IMR-90 (cell line): ENCODE results near the gene SLC2A13. TPM values are rescaled to one million over a fixed set of nuclear protein-coding genes. Genes with fewer than 3 reads are reported as not detected.

ENCODE experiments used
- ATAC-seq: fragments of 200-7000 bp; cut with Tn5 transposase; 2 replicates; pipeline ENCODE4 v1.9.1; 2020; ENCODE audit warnings: low read depth, mild to moderate bottlenecking, moderate library complexity
- BruUV-seq: library from RNA; stranded (reverse); fragments of 400-500 nt; replicated peaks from 2 replicates; lab custom pipeline; 2021; lab: Mats Ljungman, UMichigan
- CTCF ChIA-PET: fragments of 300-600 bp; formaldehyde crosslinking; extraction: SDS; loops from one replicate; lab custom pipeline; 2021; ENCODE audit warnings: antibody characterized with exemption; lab: Yijun Ruan, JAX
- POLR2A ChIA-PET: fragments of 300-600 bp; sonication (Branson Sonifier 250); formaldehyde crosslinking; loops from one replicate; lab custom pipeline; 2022; ENCODE audit warnings: antibody characterized with exemption; ENCODE audit not compliant: unreplicated experiment; lab: Charles Lee
- DNase-seq: peaks from one replicate; pipeline ENCODE4 v3.0.0; 2013
- H2AFZ ChIP-seq: replicated peaks from 2 replicates; pipeline ENCODE3; 2013; ENCODE audit warnings: low read length, mild to moderate bottlenecking; ENCODE audit not compliant: poor library complexity
- H2AK5ac ChIP-seq: 2 replicates; pipeline ENCODE4 v1.6.1; 2013; ENCODE audit warnings: low read depth, low read length, inconsistent platforms
- H2AK9ac ChIP-seq: replicated peaks from 2 replicates; pipeline ENCODE3; 2013; ENCODE audit warnings: mild to moderate bottlenecking, low read depth, low read length, moderate library complexity; ENCODE audit not compliant: poor library complexity
- H2BK120ac ChIP-seq: 2 replicates; pipeline ENCODE4 v1.6.1; 2013; ENCODE audit warnings: low read depth, low read length, inconsistent platforms
- H2BK15ac ChIP-seq: 3 replicates; pipeline ENCODE4 v1.6.1; 2013; ENCODE audit warnings: low read depth, low read length, inconsistent platforms
- H2BK20ac ChIP-seq: 2 replicates; pipeline ENCODE4 v1.6.1; 2013; ENCODE audit warnings: low read depth, mild to moderate bottlenecking, inconsistent platforms, low read length, moderate library complexity
- H2BK5ac ChIP-seq: 2 replicates; pipeline ENCODE4 v1.6.1; 2013; ENCODE audit warnings: mild to moderate bottlenecking, low read depth, low read length, inconsistent platforms; ENCODE audit not compliant: poor library complexity, severe bottlenecking
- H3K14ac ChIP-seq: replicated peaks from 2 replicates; pipeline ENCODE4 v1.6.1; 2013; ENCODE audit warnings: low read depth, low read length, inconsistent platforms
- H3K18ac ChIP-seq: 2 replicates; pipeline ENCODE4 v1.6.1; 2013; ENCODE audit warnings: low read depth, low read length, control low read depth
- H3K23ac ChIP-seq: 2 replicates; pipeline ENCODE4 v1.6.1; 2013; ENCODE audit warnings: low read depth, low read length, inconsistent platforms
- H3K27ac ChIP-seq: 2 replicates; pipeline ENCODE4 v1.5.1; 2013; ENCODE audit warnings: mild to moderate bottlenecking, control low read depth, low read length; ENCODE audit not compliant: insufficient read depth
- H3K27me3 ChIP-seq: 2 replicates; pipeline ENCODE4 v1.6.1; 2013; ENCODE audit warnings: low read length; ENCODE audit not compliant: control insufficient read depth, insufficient read depth
- H3K36me3 ChIP-seq: 2 replicates; pipeline ENCODE4 v1.6.1; 2013; ENCODE audit warnings: low read length, mixed read lengths; ENCODE audit not compliant: control insufficient read depth, insufficient read depth
- H3K4ac ChIP-seq: 2 replicates; pipeline ENCODE4 v1.6.1; 2013; ENCODE audit warnings: low read depth, low read length, inconsistent platforms
- H3K4me1 ChIP-seq: 2 replicates; pipeline ENCODE4 v1.6.1; 2013; ENCODE audit warnings: low read length, mixed read lengths; ENCODE audit not compliant: control insufficient read depth, insufficient read depth
- H3K4me2 ChIP-seq: 2 replicates; pipeline ENCODE4 v1.6.1; 2013; ENCODE audit warnings: low read depth, mild to moderate bottlenecking, control low read depth, low read length, moderate library complexity
- H3K4me3 ChIP-seq: 2 replicates; pipeline ENCODE4 v1.5.1; 2013; ENCODE audit warnings: low read depth, mild to moderate bottlenecking, control low read depth, low read length, moderate library complexity; ENCODE audit not compliant: insufficient read depth
- H3K56ac ChIP-seq: 2 replicates; pipeline ENCODE4 v1.6.1; 2013; ENCODE audit warnings: low read length, inconsistent platforms; ENCODE audit not compliant: insufficient read depth; ENCODE audit errors: extremely low read depth
- H3K79me1 ChIP-seq, 2 experiments: 2 replicates each; pipeline ENCODE4 v1.6.1; 2013; ENCODE audit warnings: low read length in 2 of 2, inconsistent platforms in 1 of 2, low read depth in 1 of 2
- H3K9ac ChIP-seq: 2 replicates; pipeline ENCODE4 v1.6.1; 2013; ENCODE audit warnings: low read depth, low read length, control low read depth
- H3K9me1 ChIP-seq: 2 replicates; pipeline ENCODE4 v1.6.1; 2013; ENCODE audit warnings: low read length, inconsistent platforms; ENCODE audit not compliant: insufficient read depth
- H3K9me3 ChIP-seq: 2 replicates; pipeline ENCODE4 v1.6.1; 2013; ENCODE audit warnings: low read length; ENCODE audit not compliant: control insufficient read depth, insufficient read depth
- H4K20me1 ChIP-seq: 2 replicates; pipeline ENCODE4 v1.6.1; 2013; ENCODE audit warnings: low read length, inconsistent platforms; ENCODE audit not compliant: insufficient read depth
- H4K5ac ChIP-seq: 2 replicates; pipeline ENCODE4 v1.6.1; 2013; ENCODE audit warnings: mild to moderate bottlenecking, low read depth, low read length, control low read depth
- H4K8ac ChIP-seq, 2 experiments: 2 replicates each; pipeline ENCODE4 v1.6.1; 2013; ENCODE audit warnings: low read depth in 2 of 2, low read length in 2 of 2, control low read depth in 1 of 2, inconsistent platforms in 1 of 2
- H4K91ac ChIP-seq: 2 replicates; pipeline ENCODE4 v1.6.1; 2013; ENCODE audit warnings: low read depth, low read length, inconsistent platforms; ENCODE audit not compliant: insufficient read depth
- BHLHE40 ChIP-seq: fragments of 150-350 bp; IDR thresholded peaks from 2 replicates; pipeline ENCODE4 v1.6.1; 2016; ENCODE audit warnings: mild to moderate bottlenecking, low read depth, low read length
- CEBPB ChIP-seq: IDR thresholded peaks from 2 replicates; pipeline ENCODE4 v1.6.1; 2012; ENCODE audit warnings: low read depth, low read length, improper control_type of control experiment
- CHD1 ChIP-seq: IDR thresholded peaks from 2 replicates; pipeline ENCODE4 v1.6.1; 2012; ENCODE audit warnings: low read depth, low read length, improper control_type of control experiment
- FOS ChIP-seq: fragments of 150-350 bp; IDR thresholded peaks from 2 replicates; pipeline ENCODE4 v1.6.1; 2016; ENCODE audit warnings: low read depth, low read length
- MAFK ChIP-seq: IDR thresholded peaks from 2 replicates; pipeline ENCODE4 v1.6.1; 2012; ENCODE audit warnings: low read depth, low read length, improper control_type of control experiment
- MAZ ChIP-seq: IDR thresholded peaks from 2 replicates; pipeline ENCODE4 v1.6.1; 2012; ENCODE audit warnings: low read depth, mild to moderate bottlenecking, low read length, improper control_type of control experiment, moderate library complexity, borderline replicate concordance
- MXI1 ChIP-seq: IDR thresholded peaks from 2 replicates; pipeline ENCODE4 v1.6.1; 2012; ENCODE audit warnings: low read depth, mild to moderate bottlenecking, low read length, moderate library complexity, borderline replicate concordance
- NFE2L2 ChIP-seq: fragments of 150-350 bp; IDR thresholded peaks from 2 replicates; pipeline ENCODE4 v1.6.1; 2016; ENCODE audit warnings: low read depth, mild to moderate bottlenecking, low read length
- POLR2A ChIP-seq: IDR thresholded peaks from 2 replicates; pipeline ENCODE4 v1.6.1; 2012; ENCODE audit warnings: mild to moderate bottlenecking, low read depth, low read length
- RAD21 ChIP-seq: IDR thresholded peaks from 2 replicates; pipeline ENCODE4 v1.6.1; 2012; ENCODE audit warnings: low read length, improper control_type of control experiment
- RCOR1 ChIP-seq: IDR thresholded peaks from 2 replicates; pipeline ENCODE4 v1.6.1; 2012; ENCODE audit warnings: mild to moderate bottlenecking, low read length, improper control_type of control experiment; ENCODE audit not compliant: insufficient replicate concordance
- RFX5 ChIP-seq: IDR thresholded peaks from 2 replicates; pipeline ENCODE4 v1.8.0; 2012; ENCODE audit warnings: low read depth, mild to moderate bottlenecking, low read length, moderate library complexity
- SMC3 ChIP-seq: fragments of 150-350 bp; IDR thresholded peaks from 2 replicates; pipeline ENCODE4 v1.6.1; 2016; ENCODE audit warnings: low read depth, mild to moderate bottlenecking, antibody characterized with exemption, low read length, moderate library complexity
- WGBS, 2 experiments: methylation state at CpG; one replicate each; pipeline versions ENCODE4 v1.1.5 to v1.1.7; 2013; ENCODE audit warnings: missing lambda C conversion rate in 2 of 2; ENCODE audit not compliant: insufficient read length in 1 of 2; ENCODE audit errors: extremely low coverage in 2 of 2; 5-methylcytosine and 5-hydroxymethylcytosine counted together
- dilution Hi-C: fragments of 300-500 bp; cut with HindIII; formaldehyde crosslinking; loops from one replicate; pipeline ENCODE4 v1.14.3; 2018; ENCODE audit warnings: low sequenced_read_pairs; ENCODE audit not compliant: unreplicated experiment
- in situ Hi-C: fragments of 300-500 bp; cut with MboI; formaldehyde crosslinking; loops from 3 replicates; pipeline ENCODE4 v1.14.3; 2019; ENCODE audit warnings: low sequenced_read_pairs, inconsistent platforms, mixed read lengths
- intact Hi-C: fragments of 100-400 bp; cut with micrococcal nuclease; formaldehyde crosslinking; loops from 2 replicates; pipeline ENCODE4 v1.10.0; 2022
- polyA plus RNA-seq, 3 experiments: library from polyadenylated mRNA; depleted of rRNA; stranded (reverse); fragments of >200 nt; gene quantifications; 2 replicates each; pipeline ENCODE4 v1.2.3, GENCODE V29; 2012; ENCODE audit warnings: low replicate concordance in 1 of 3
- total RNA-seq: library from RNA; depleted of rRNA; stranded (reverse); fragments of >200 nt; gene quantifications from 2 replicates; pipeline ENCODE4 v1.2.3, GENCODE V29; 2012
- TF ChIP-seq, protein P1 (sequence below): fragments of 150-350 bp; IDR thresholded peaks from 2 replicates; pipeline ENCODE4 v1.6.1; 2017; ENCODE audit warnings: mild to moderate bottlenecking, antibody characterized with exemption, low read length, low read depth
- TF ChIP-seq, protein P2 (sequence below): conservative IDR thresholded peaks from 2 replicates; pipeline ENCODE4 v1.5.1; 2012; ENCODE audit warnings: mild to moderate bottlenecking, low read depth, low read length, improper control_type of control experiment
- TF ChIP-seq, protein P3 (sequence below): fragments of 150-350 bp; IDR thresholded peaks from 2 replicates; pipeline ENCODE4 v1.6.1; 2016; ENCODE audit warnings: low read depth, mild to moderate bottlenecking, low read length, moderate library complexity, borderline replicate concordance

Gene SLC2A13
- total and polyA plus RNA-seq, 2 of the 4 experiments (the other 2 are of a cell fraction): 1.5 to 3.9 TPM

- no peak overlapping the region for H3K4me2 ChIP-seq
- POLR2A ChIA-PET: no interaction called here
- no peak overlapping the region for H3K9ac ChIP-seq
- no peaks in the 10 kb centered on the region for H3K36me3 ChIP-seq
- ATAC-seq: no peak
- in situ Hi-C loops: no loop called here
- WGBS, 2 experiments: no CpG with 5 or more reads among the region's 1 CpG
- H2AK5ac ChIP-seq: no peak overlapping the region
- intact Hi-C loops: no loop called here
- DNase-seq: no peak
- no peaks in the 10 kb centered on the region for H3K4me1 ChIP-seq
- CTCF ChIA-PET: no interaction called here
- H3K9me3 ChIP-seq: no peaks in the 10 kb centered on the region
- no peak overlapping the region for H3K27ac ChIP-seq
- no peak overlapping the region for H3K14ac ChIP-seq
- H3K27me3 ChIP-seq: no peaks in the 10 kb centered on the region
- no peaks in the 10 kb centered on the region for H4K20me1 ChIP-seq
- BruUV-seq: no TSS peak
- H4K91ac ChIP-seq: no peak overlapping the region
- H3K18ac ChIP-seq: no peak overlapping the region
- no peak overlapping the region for H2BK20ac ChIP-seq
- H2BK5ac ChIP-seq: no peak overlapping the region
- TF ChIP-seq RCOR1 (no peak), MAZ (no peak), CHD1 (no peak), RFX5 (no peak), POLR2A (no peak), FOS (no peak), BHLHE40 (no peak), NFE2L2 (no peak), RAD21 (no peak), SMC3 (no peak), CEBPB (no peak), MXI1 (no peak), MAFK (no peak)
- TF ChIP-seq, protein P1, sequence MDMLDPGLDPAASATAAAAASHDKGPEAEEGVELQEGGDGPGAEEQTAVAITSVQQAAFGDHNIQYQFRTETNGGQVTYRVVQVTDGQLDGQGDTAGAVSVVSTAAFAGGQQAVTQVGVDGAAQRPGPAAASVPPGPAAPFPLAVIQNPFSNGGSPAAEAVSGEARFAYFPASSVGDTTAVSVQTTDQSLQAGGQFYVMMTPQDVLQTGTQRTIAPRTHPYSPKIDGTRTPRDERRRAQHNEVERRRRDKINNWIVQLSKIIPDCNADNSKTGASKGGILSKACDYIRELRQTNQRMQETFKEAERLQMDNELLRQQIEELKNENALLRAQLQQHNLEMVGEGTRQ: no peak
- TF ChIP-seq, protein P2, sequence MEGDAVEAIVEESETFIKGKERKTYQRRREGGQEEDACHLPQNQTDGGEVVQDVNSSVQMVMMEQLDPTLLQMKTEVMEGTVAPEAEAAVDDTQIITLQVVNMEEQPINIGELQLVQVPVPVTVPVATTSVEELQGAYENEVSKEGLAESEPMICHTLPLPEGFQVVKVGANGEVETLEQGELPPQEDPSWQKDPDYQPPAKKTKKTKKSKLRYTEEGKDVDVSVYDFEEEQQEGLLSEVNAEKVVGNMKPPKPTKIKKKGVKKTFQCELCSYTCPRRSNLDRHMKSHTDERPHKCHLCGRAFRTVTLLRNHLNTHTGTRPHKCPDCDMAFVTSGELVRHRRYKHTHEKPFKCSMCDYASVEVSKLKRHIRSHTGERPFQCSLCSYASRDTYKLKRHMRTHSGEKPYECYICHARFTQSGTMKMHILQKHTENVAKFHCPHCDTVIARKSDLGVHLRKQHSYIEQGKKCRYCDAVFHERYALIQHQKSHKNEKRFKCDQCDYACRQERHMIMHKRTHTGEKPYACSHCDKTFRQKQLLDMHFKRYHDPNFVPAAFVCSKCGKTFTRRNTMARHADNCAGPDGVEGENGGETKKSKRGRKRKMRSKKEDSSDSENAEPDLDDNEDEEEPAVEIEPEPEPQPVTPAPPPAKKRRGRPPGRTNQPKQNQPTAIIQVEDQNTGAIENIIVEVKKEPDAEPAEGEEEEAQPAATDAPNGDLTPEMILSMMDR: no peak
- TF ChIP-seq, protein P3, sequence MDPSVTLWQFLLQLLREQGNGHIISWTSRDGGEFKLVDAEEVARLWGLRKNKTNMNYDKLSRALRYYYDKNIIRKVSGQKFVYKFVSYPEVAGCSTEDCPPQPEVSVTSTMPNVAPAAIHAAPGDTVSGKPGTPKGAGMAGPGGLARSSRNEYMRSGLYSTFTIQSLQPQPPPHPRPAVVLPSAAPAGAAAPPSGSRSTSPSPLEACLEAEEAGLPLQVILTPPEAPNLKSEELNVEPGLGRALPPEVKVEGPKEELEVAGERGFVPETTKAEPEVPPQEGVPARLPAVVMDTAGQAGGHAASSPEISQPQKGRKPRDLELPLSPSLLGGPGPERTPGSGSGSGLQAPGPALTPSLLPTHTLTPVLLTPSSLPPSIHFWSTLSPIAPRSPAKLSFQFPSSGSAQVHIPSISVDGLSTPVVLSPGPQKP: no peak
- H3K4me3 ChIP-seq: no peak overlapping the region
- dilution Hi-C loops: no loop called here
- no peak overlapping the region for H2BK120ac ChIP-seq
- no peaks in the 10 kb centered on the region for H3K9me1 ChIP-seq
- no peak overlapping the region for H3K4ac ChIP-seq
- H2BK15ac ChIP-seq: no peak overlapping the region
- H2AFZ ChIP-seq: no peak overlapping the region
- H3K23ac ChIP-seq: no peak overlapping the region
- no peak overlapping the region for H3K56ac ChIP-seq
- H3K79me1 ChIP-seq: no peaks in the 10 kb centered on the region
- no peak overlapping the region for H2AK9ac ChIP-seq
- no peak overlapping the region for H4K8ac ChIP-seq
- no peak overlapping the region for H4K5ac ChIP-seq
Measured at GRCh38 chr12:39971348-39971747, 134.5 kb downstream of the SLC2A13 start.
